Mammary epithelial cell (primary cell): ENCODE results near the gene MB21D2.

Experiments used
- CTCF ChIP-seq, 2 donors: IDR thresholded peaks in 1 of 2; conservative IDR thresholded peaks in 1 of 2; 2 replicates each; pipeline ENCODE4 v1.5.1; 2011 to 2012; ENCODE audit warnings: inconsistent platforms in 2 of 2, low read length in 2 of 2, mild to moderate bottlenecking in 2 of 2, control low read depth in 1 of 2, low read depth in 1 of 2; ENCODE audit not compliant: insufficient read depth in 1 of 2; ENCODE audit errors: extremely low read depth in 1 of 2
- EZH2 ChIP-seq: IDR thresholded peaks from 2 replicates; pipeline ENCODE4 v1.6.1; 2012; ENCODE audit warnings: low read length, inconsistent platforms, borderline replicate concordance

- TF ChIP-seq CTCF (conservative IDR thresholded peaks at IDR 0.05 in 1 of 2, IDR thresholded peaks at IDR 0.05 in 1 of 2; ENCODE audit: extremely low read depth in 1 of 2, insufficient read depth in 1 of 2, low read depth in 1 of 2, low read length in 2 of 2) = no peak
- no peak for TF ChIP-seq EZH2
These were observed 6.4 kb downstream of the MB21D2 start for GRCh38 chr3:192911293-192911692.
